Muscle of leg (tissue), 11 donors: Measurements from ENCODE around the gene BRPF1. TPM values are rescaled to one million over a fixed set of nuclear protein-coding genes. Genes with fewer than 3 reads are reported as not detected.
"Not testable (repeated sequence)": the region's sequence is repeated elsewhere in the genome, so short reads cannot be mapped to it uniquely, and the experiment has no call there.

ENCODE experiments used
- DNase-seq: peaks from one replicate; pipeline ENCODE4 v3.0.0; 2013
- H3K27ac ChIP-seq: one replicate; pipeline ENCODE4 v1.5.1; 2013; ENCODE audit warnings: mild to moderate bottlenecking, low read length, control low read depth
- H3K27me3 ChIP-seq: one replicate; pipeline ENCODE4 v1.6.1; 2013; ENCODE audit warnings: low read length; ENCODE audit not compliant: control insufficient read depth, insufficient read depth
- H3K36me3 ChIP-seq: one replicate; pipeline ENCODE4 v1.6.1; 2013; ENCODE audit warnings: low read length; ENCODE audit not compliant: control insufficient read depth, insufficient read depth
- H3K4me1 ChIP-seq: one replicate; pipeline ENCODE4 v1.6.1; 2013; ENCODE audit warnings: low read length; ENCODE audit not compliant: control insufficient read depth, insufficient read depth
- H3K4me3 ChIP-seq: one replicate; pipeline ENCODE4 v1.5.1; 2013; ENCODE audit warnings: low read length, control low read depth
- H3K9me3 ChIP-seq: replicated peaks from 2 replicates; pipeline ENCODE4 v1.6.1; 2013; ENCODE audit warnings: low read depth, low read length; ENCODE audit not compliant: control insufficient read depth
- WGBS: methylation state at CpG from one replicate; pipeline ENCODE4 v1.1.5; 2013; ENCODE audit warnings: missing lambda C conversion rate; ENCODE audit not compliant: insufficient coverage; 5-methylcytosine and 5-hydroxymethylcytosine counted together
- polyA plus RNA-seq, 8 donors: library from polyadenylated mRNA; unstranded; fragments of 120-200 nt; gene quantifications; one replicate each; pipeline versions ENCODE4 v1.2.1 to v1.2.3, GENCODE V29; 2013; ENCODE audit warnings: inconsistent platforms in 1 of 8, low replicate concordance in 1 of 8; ENCODE audit not compliant: insufficient read length in 8 of 8, insufficient read depth in 1 of 8
- total RNA-seq: library from RNA; stranded (reverse); fragments of 120-200 nt; gene quantifications from one replicate; pipeline ENCODE4 v1.2.4, GENCODE V29; 2013

Gene BRPF1
- total and polyA plus RNA-seq, 9 donors = 11.6 to 17.1 (median 13.9) TPM

DNA sequence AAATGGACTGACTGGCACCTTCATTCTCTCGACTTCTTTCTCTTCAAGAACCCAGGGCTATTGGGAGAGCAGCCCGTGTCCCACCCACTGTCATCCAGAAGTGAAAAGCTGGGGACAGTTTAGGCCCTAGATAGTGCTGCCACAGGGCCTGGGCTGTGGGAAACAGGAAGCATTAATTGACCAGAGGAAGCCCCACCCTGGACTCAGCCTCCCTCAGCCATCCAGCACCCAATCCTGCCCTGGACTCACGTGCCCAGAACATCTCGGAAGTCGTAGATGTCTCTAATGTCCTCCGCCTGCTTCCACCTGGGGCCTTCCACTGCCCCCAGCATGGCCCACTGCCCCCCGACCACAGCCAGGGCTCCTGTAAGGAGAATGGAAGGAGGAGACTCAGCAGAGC, 35.9 kb downstream of the BRPF1 start:
- Histone ChIP-seq H3K27me3 (no peaks in the 10 kb centered on the region), H3K36me3 (peaks cover 28% of the 10 kb centered on the region), H3K27ac (no peak overlapping the region), H3K4me3 (no peak overlapping the region), H3K9me3 (no peaks in the 10 kb centered on the region), H3K4me1 (peaks cover 33% of the 10 kb centered on the region)
- DNase-seq = no peak
- WGBS = 42% methylated on average over 5 of the region's 7 CpGs

DNA sequence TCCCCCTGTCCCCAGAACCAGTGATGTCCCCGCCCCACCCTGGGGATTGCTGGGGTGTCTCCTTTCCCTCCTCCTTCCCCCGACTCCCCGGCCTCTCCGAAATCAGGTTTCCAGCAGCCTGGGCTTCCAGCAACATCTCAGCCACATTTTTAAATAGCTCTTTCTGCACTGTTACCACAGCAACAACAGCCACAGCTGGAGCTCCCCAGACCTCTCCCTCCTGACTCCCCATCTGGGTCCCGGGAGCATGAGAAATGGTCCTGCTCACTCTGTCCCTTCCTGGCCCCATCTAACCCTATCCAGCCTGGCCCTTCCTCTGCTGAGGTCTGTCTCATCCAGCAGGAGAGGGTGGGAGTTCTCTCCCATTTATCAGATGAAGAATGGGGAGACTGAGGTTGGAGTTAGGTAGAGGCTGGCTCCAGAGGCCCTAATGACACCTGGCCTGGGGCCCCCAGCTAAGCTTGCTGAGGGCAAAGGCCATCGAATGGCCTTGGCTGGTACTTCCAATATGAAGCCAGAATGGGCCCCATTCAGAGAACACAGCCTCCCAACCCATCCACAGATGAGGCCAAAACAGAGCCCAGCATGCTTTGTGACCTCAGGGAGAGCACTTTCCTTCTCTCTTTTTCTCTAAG, 36.7 kb downstream of the BRPF1 start:
- peak; percentile 68 for DNase-seq
- Histone ChIP-seq H3K36me3 (peaks cover 20% of the 10 kb centered on the region), H3K4me3 (no peak overlapping the region), H3K4me1 (peaks cover 33% of the 10 kb centered on the region), H3K27ac (no peak overlapping the region), H3K9me3 (no peaks in the 10 kb centered on the region), H3K27me3 (no peaks in the 10 kb centered on the region)
- WGBS = 55% methylated on average over 4 of the region's 6 CpGs

GRCh38 chr3:9769012-9769411, 37.5 kb downstream of the BRPF1 start:
- 64% methylated on average over 5 of the region's 5 CpGs for WGBS
- Histone ChIP-seq H3K4me3 (peak overlapping the region; percentile 66), H3K36me3 (peaks cover 15% of the 10 kb centered on the region), H3K27me3 (no peaks in the 10 kb centered on the region), H3K9me3 (no peaks in the 10 kb centered on the region), H3K4me1 (peaks cover 33% of the 10 kb centered on the region), H3K27ac (peak overlapping the region; percentile 60)
- no peak for DNase-seq

GRCh38 chr3:9769426-9770275, 38.1 kb downstream of the BRPF1 start, which contains the start of gene CAMK1:
CAMK1 (minus strand) TSS chr3:9769947; CDS start chr3:9767749, 2,198 bp downstream.
- peaks cover 33% of the 10 kb centered on the region for H3K4me1 ChIP-seq
- peak within 1 kb of the TSS; percentile 66 for H3K4me3 ChIP-seq
- WGBS = 3% methylated on average over 48 of the region's 49 CpGs
- peak within 1 kb of the TSS; percentile 60 for H3K27ac ChIP-seq
- no peaks in the 10 kb centered on the region for H3K27me3 ChIP-seq
- H3K9me3 ChIP-seq = no peaks in the 10 kb centered on the region
- DNase-seq = peak; percentile 91
- H3K36me3 ChIP-seq = peaks cover 15% of the 10 kb centered on the region

- peaks cover 33% of the 10 kb centered on the region for H3K4me1 ChIP-seq
- peak overlapping the region; percentile 43 for H3K27ac ChIP-seq
- peak overlapping the region; percentile 66 for H3K4me3 ChIP-seq
- WGBS = 10% methylated on average over 11 of the region's 15 CpGs
- H3K27me3 ChIP-seq = no peaks in the 10 kb centered on the region
- H3K9me3 ChIP-seq = no peaks in the 10 kb centered on the region
- DNase-seq = peak; percentile 88
- peaks cover 11% of the 10 kb centered on the region for H3K36me3 ChIP-seq
These were observed 38.8 kb downstream of the BRPF1 start for GRCh38 chr3:9770276-9770812.

GRCh38 chr3:9771007-9771406, 39.5 kb downstream of the BRPF1 start:
- peaks cover 33% of the 10 kb centered on the region for H3K4me1 ChIP-seq
- WGBS = no CpG with 5 or more reads among the region's 2 CpGs
- DNase-seq, H3K4me3 ChIP-seq, H3K27ac ChIP-seq, H3K9me3 ChIP-seq, H3K36me3 ChIP-seq, H3K27me3 ChIP-seq: not testable (repeated sequence)

DNA sequence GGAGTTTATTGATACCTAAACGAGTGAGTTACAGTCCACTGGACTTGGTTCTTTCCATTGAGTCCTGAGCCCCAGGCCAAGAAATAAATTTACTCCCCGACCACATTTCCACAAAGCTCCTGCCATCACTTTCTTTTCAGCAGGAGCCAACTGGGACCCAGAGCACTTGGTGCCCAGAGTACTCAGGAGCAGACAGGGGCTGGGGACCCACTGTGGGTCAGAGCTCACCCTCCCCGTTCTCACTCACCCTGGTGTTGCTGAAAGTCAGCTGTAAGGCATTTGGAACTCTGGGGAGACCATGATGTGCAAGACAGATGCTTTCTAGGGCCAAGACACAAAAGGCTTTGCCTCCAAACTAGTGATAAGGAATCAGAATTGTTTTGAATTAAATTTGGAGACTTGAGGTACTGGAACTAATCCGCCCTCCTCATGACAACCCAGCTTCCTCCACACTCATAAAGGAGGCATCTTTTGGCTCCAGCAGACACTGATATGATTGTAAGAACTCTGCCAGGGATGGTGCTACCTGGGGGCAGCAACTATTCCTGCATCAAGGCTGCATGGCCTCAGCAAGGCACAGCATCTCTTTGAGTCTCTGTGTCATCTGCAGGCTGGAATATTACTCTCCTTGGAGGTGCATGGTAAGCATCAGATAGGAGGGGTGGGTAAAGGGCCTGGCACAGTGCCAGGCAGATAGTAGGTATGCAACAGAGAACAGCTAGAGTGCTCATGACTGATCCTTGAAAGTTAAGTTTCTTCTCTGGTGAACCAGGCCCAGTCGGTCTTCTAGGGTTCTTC, 45.6 kb downstream of the BRPF1 start:
- Histone ChIP-seq H3K27ac (no peak overlapping the region), H3K27me3 (no peaks in the 10 kb centered on the region), H3K36me3 (peaks cover 21% of the 10 kb centered on the region), H3K4me3 (no peak overlapping the region), H3K9me3 (no peaks in the 10 kb centered on the region), H3K4me1 (peaks cover 12% of the 10 kb centered on the region)
- DNase-seq = no peak
- WGBS = 67% methylated on average over 2 of the region's 5 CpGs

GRCh38 chr3:9777694-9778021, 46.1 kb downstream of the BRPF1 start:
- DNase-seq = no peak
- Histone ChIP-seq H3K27ac (no peak overlapping the region), H3K4me3 (no peak overlapping the region), H3K27me3 (no peaks in the 10 kb centered on the region), H3K36me3 (peaks cover 24% of the 10 kb centered on the region), H3K9me3 (no peaks in the 10 kb centered on the region), H3K4me1 (peaks cover 12% of the 10 kb centered on the region)
- WGBS = no CpG with 5 or more reads among the region's 1 CpG

DNA sequence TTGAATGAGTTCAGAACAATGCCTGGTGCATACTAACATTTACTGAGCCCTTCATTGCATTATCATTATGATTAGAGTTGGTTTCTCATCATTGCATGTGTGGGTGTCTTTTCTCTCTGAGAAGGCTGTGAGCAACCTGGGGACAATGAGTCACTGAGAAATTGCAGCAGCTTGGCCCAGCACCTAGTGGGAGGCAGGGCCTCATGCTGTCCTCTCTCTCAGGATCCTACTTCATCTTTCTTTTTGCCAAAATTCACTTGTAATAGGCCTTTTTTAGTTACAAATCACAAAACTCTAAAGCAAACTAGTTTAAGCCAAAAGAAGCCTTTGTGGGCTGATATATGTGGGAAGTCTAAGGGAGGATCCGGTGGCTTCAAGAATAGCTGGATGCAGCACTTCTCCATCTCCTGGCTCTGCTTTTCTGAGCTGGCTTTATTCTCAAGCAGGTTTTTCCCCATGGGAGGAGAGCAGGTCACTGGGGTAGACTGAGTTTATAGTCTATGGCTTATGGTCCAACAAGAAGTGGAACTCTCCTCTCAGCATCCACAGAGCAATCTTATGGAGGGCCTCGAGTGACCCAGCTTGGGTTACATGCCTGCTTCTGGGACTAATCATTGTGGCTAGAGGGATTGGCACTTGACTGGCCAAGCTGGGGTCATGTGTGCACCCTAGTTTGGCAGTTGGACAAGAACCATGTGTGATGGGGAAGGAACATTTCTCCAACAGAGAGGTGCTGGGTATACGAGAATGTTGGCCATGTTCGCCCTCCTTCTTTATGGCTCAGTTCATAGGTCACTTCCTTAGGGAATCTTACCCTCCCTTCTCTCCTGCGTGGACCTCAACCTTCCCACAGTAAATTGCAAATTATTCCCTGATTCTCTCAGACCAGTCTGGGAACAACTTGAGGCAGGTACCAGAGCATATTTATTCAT, 46.9 kb downstream of the BRPF1 start:
- H3K27ac ChIP-seq = peak overlapping the region; percentile 7
- no peaks in the 10 kb centered on the region for H3K27me3 ChIP-seq
- 60% methylated on average over 3 of the region's 5 CpGs for WGBS
- H3K9me3 ChIP-seq = no peaks in the 10 kb centered on the region
- no peak overlapping the region for H3K4me3 ChIP-seq
- H3K4me1 ChIP-seq = peaks cover 12% of the 10 kb centered on the region
- peak; percentile 66 for DNase-seq
- H3K36me3 ChIP-seq = peaks cover 26% of the 10 kb centered on the region
